Epithelial cell of proximal tubule (primary cell): ENCODE measurements around the gene C22orf23. TPM values are rescaled to one million over a fixed set of nuclear protein-coding genes. Genes with fewer than 3 reads are reported as not detected.

ENCODE experiments used
- DNase-seq: peaks from one replicate; pipeline ENCODE4 v3.0.0-alpha.2; 2011; ENCODE audit warnings: low read depth
- H3K4me3 ChIP-seq: 2 replicates; pipeline ENCODE4 v1.5.1; 2011; ENCODE audit warnings: low read depth, mild to moderate bottlenecking, low read length
- CTCF ChIP-seq: conservative IDR thresholded peaks from 2 replicates; pipeline ENCODE4 v1.5.1; 2012; ENCODE audit warnings: low read depth, mild to moderate bottlenecking, low read length
- total RNA-seq: library from RNA; depleted of rRNA; stranded (reverse); fragments of >200 nt; gene quantifications from 2 replicates; pipeline ENCODE4 v1.2.3, GENCODE V29; 2015

The C22orf23 gene
- total RNA-seq, 1 donor from 2014 or later: not detected

- no peak for TF ChIP-seq CTCF
- no peak for DNase-seq
- H3K4me3 ChIP-seq: no peak overlapping the region
Measured at GRCh38 chr22:37893583-37893983, 59.8 kb downstream of the C22orf23 start.

Other genes with a start within 250 kb of the C22orf23 start
- 29.1 and 36.0 TPM in 2 replicates for gene GCAT, start 145.7 kb downstream of the C22orf23 start, total RNA-seq
- not detected in 2 replicates for gene GALR3, start 130.2 kb downstream of the C22orf23 start, total RNA-seq
- 38.6 and 41.9 TPM in 2 replicates for gene ANKRD54, start 109.3 kb downstream of the C22orf23 start, total RNA-seq
- 333 and 418 TPM in 2 replicates for gene EIF3L, start 104.2 kb downstream of the C22orf23 start, total RNA-seq
- 74.8 and 79.2 TPM in 2 replicates for gene MICALL1, start 47.3 kb downstream of the C22orf23 start, total RNA-seq
- 136 and 147 TPM in 2 replicates for gene POLR2F, start 98 bp upstream of the C22orf23 start, total RNA-seq
- not detected in 2 replicates for gene SOX10, start 31.0 kb upstream of the C22orf23 start, total RNA-seq
- gene PICK1, start 103.8 kb upstream of the C22orf23 start, total RNA-seq: 38.7 and 55.5 TPM in 2 replicates
- 0.06 and 0.65 TPM in 2 replicates for gene SLC16A8, start 130.6 kb upstream of the C22orf23 start, total RNA-seq
- gene BAIAP2L2, start 157.1 kb upstream of the C22orf23 start, total RNA-seq: 5.4 and 6.5 TPM in 2 replicates
- 5.6 and 13.5 TPM in 2 replicates for gene PLA2G6, start 228.2 kb upstream of the C22orf23 start, total RNA-seq
- 30.6 and 42.1 TPM in 2 replicates for gene MAFF, start 248.4 kb upstream of the C22orf23 start, total RNA-seq